Prostate gland (tissue), 2 donors: ENCODE measurements around the gene AMY1C. TPM values are rescaled to one million over a fixed set of nuclear protein-coding genes. Genes with fewer than 3 reads are reported as not detected.
"Not testable (repeated sequence)": the region's sequence is repeated elsewhere in the genome, so short reads cannot be mapped to it uniquely, and the experiment has no call there.

ENCODE experiments used
- DNase-seq: peaks from one replicate; pipeline ENCODE4 v3.0.0-alpha.2; 2019; ENCODE audit warnings: low spot score
- H3K27ac ChIP-seq, 2 donors: fragments of 200-600 bp; sonication (generic); 2 replicates each; pipeline ENCODE4 v1.5.1; 2017 to 2019
- H3K27me3 ChIP-seq: fragments of 200-600 bp; sonication (generic); replicated peaks from 2 replicates; pipeline ENCODE4 v1.5.1; 2019; ENCODE audit not compliant: insufficient read depth
- H3K36me3 ChIP-seq, 2 donors: fragments of 200-600 bp; sonication (generic); 1 replicate in 1 of 2; 2 replicates in 1 of 2; pipeline versions ENCODE4 v1.5.1 to v1.8.1; 2017 to 2019
- H3K4me1 ChIP-seq: fragments of 200-600 bp; sonication (generic); replicated peaks from 2 replicates; pipeline ENCODE4 v1.5.1; 2019
- H3K4me3 ChIP-seq, 2 donors: fragments of 200-600 bp; sonication (generic); 2 replicates each; pipeline ENCODE4 v1.5.1; 2017 to 2019
- H3K9me3 ChIP-seq: fragments of 200-600 bp; sonication (generic); 2 replicates; pipeline ENCODE4 v1.5.1; 2017
- WGBS: methylation state at CpG from one replicate; pipeline ENCODE4 v1.1.5; 2018; 5-methylcytosine and 5-hydroxymethylcytosine counted together
- intact Hi-C: fragments of 100-400 bp; cut with DNase I; formaldehyde crosslinking; loops from one replicate; pipeline ENCODE4 v1.14.2; 2022
- total RNA-seq, 2 donors: library from RNA; depleted of rRNA; stranded (reverse); fragments of >200 nt; gene quantifications; one replicate each; pipeline ENCODE4 v1.1.0, GENCODE V29; 2016

AMY1C gene
- total RNA-seq: not detected

- intact Hi-C loops, H3K36me3 ChIP-seq, H3K27me3 ChIP-seq, H3K4me3 ChIP-seq, H3K9me3 ChIP-seq, H3K27ac ChIP-seq, H3K4me1 ChIP-seq, DNase-seq: not testable (repeated sequence)
- no CpG with 5 or more reads among the region's 5 CpGs for WGBS
These were observed at the start of gene AMY1C for GRCh38 chr1:103749598-103749997. Gene AMY1C (plus strand): TSS chr1:103749898. CDS start chr1:103750470, 572 bp downstream.

- H3K36me3 ChIP-seq, H3K9me3 ChIP-seq, H3K4me1 ChIP-seq, H3K27me3 ChIP-seq, H3K27ac ChIP-seq, DNase-seq, intact Hi-C loops, H3K4me3 ChIP-seq: not testable (repeated sequence)
- WGBS: no CpG with 5 or more reads among the region's 4 CpGs
These were observed 49.0 kb upstream of the AMY1C start for GRCh38 chr1:103700669-103701068.

- intact Hi-C loops, DNase-seq, H3K9me3 ChIP-seq, H3K4me1 ChIP-seq, H3K36me3 ChIP-seq, H3K27ac ChIP-seq, H3K27me3 ChIP-seq, H3K4me3 ChIP-seq: not testable (repeated sequence)
- no CpG with 5 or more reads among the region's 4 CpGs for WGBS
These were observed 48.4 kb upstream of the AMY1C start for GRCh38 chr1:103701256-103701655.

DNA sequence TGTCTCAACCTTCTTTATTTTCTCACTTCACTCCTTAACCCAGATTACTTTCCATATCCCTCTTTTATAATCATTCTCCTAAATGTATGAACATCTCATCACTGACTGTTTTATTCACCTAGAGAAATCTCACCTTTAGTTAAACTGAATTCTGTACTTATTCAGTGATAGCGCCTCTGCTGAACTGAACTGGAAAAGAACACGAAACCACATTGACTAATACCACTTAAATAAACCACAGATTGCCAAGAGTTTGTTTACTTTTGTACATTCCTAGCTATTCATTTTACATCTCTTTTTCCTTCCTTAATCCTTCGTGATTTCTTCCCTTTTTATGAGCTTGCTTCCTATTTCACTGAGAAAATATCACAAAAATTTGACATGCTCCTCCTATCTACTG, 42.0 kb upstream of the AMY1C start:
- H3K4me3 ChIP-seq, H3K27me3 ChIP-seq, H3K36me3 ChIP-seq, DNase-seq, H3K4me1 ChIP-seq, intact Hi-C loops, H3K9me3 ChIP-seq, H3K27ac ChIP-seq: not testable (repeated sequence)
- WGBS: no CpG with 5 or more reads among the region's 3 CpGs

DNA sequence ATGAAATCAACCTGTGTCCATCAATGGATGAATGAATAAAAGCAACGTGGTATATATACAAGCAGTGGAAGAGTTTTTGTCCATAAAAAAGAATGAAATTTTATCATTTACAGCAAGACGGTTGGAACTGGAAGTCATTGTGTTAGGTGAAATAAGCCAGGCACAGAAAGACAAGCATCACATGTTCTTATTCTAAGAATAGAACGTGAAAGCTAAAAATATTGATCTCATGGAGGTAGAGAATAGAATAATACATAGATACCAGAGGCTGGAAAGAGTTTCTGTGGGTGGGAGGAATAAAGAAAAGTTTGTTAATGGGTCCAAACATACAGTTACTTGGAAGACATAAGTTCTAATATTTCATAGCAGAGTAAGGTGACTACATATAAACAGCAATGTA, 39.3 kb upstream of the AMY1C start:
- H3K4me3 ChIP-seq, H3K4me1 ChIP-seq, intact Hi-C loops, H3K36me3 ChIP-seq, H3K27me3 ChIP-seq, H3K27ac ChIP-seq, DNase-seq, H3K9me3 ChIP-seq: not testable (repeated sequence)
- no CpG with 5 or more reads among the region's 3 CpGs for WGBS

DNA sequence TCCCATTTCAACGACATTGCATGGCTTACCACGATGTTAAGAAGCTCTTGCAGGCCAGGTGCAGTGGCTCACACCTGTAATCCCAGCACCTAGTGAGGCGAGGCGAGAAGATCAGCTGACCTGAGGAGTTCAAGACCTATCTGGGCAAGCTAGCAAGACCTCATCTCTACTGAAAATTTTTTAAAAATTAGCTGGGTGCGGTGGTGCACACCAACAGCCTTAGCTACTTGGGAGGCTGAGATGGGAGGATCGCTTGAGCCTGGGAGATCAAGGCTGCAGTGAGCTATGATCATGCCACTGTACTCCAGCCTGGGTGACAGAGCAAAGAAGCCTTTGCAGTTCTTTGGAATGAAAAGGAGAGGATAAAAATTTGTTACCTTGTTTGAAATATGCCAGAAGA, 32.3 kb upstream of the AMY1C start:
- H3K27me3 ChIP-seq, H3K4me1 ChIP-seq, H3K27ac ChIP-seq, H3K9me3 ChIP-seq, intact Hi-C loops, H3K36me3 ChIP-seq, DNase-seq, H3K4me3 ChIP-seq: not testable (repeated sequence)
- 89% methylated on average over 6 of the region's 6 CpGs for WGBS

DNA sequence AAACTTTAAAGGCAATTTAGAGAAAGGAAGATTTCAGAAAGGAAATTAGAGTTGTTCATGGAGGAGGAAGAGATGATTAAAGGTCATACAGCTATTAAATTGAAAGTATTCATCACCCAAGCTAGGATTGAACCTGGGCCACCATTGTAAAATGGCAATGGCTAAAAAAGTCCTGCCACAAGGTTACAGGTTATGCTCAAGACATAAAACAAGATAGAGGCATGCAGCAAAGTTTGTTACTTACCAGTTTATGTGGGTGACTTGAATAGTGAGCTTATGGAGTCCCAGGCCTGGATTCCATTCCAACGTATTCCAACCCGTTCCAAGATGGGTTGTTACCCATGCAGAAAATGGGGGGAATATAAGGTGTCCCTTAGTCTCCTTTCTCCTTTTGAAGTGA, 28.2 kb upstream of the AMY1C start:
- H3K4me1 ChIP-seq, H3K9me3 ChIP-seq, H3K4me3 ChIP-seq, DNase-seq, H3K27ac ChIP-seq, intact Hi-C loops, H3K27me3 ChIP-seq, H3K36me3 ChIP-seq: not testable (repeated sequence)
- WGBS: no CpG with 5 or more reads among the region's 2 CpGs

DNA sequence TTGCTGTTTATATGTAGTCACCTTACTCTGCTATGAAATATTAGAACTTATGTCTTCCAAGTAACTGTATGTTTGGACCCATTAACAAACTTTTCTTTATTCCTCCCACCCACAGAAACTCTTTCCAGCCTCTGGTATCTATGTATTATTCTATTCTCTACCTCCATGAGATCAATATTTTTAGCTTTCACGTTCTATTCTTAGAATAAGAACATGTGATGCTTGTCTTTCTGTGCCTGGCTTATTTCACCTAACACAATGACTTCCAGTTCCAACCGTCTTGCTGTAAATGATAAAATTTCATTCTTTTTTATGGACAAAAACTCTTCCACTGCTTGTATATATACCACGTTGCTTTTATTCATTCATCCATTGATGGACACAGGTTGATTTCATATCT, 14.4 kb upstream of the AMY1C start:
- H3K4me1 ChIP-seq, H3K36me3 ChIP-seq, intact Hi-C loops, H3K4me3 ChIP-seq, DNase-seq, H3K27ac ChIP-seq, H3K9me3 ChIP-seq, H3K27me3 ChIP-seq: not testable (repeated sequence)
- no CpG with 5 or more reads among the region's 3 CpGs for WGBS

DNA sequence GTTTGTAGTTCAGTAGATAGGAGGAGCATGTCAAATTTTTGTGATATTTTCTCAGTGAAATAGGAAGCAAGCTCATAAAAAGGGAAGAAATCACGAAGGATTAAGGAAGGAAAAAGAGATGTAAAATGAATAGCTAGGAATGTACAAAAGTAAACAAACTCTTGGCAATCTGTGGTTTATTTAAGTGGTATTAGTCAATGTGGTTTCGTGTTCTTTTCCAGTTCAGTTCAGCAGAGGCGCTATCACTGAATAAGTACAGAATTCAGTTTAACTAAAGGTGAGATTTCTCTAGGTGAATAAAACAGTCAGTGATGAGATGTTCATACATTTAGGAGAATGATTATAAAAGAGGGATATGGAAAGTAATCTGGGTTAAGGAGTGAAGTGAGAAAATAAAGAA, 11.7 kb upstream of the AMY1C start:
- H3K4me1 ChIP-seq, intact Hi-C loops, H3K4me3 ChIP-seq, H3K36me3 ChIP-seq, H3K27me3 ChIP-seq, DNase-seq, H3K27ac ChIP-seq, H3K9me3 ChIP-seq: not testable (repeated sequence)
- WGBS: no CpG with 5 or more reads among the region's 3 CpGs

DNA sequence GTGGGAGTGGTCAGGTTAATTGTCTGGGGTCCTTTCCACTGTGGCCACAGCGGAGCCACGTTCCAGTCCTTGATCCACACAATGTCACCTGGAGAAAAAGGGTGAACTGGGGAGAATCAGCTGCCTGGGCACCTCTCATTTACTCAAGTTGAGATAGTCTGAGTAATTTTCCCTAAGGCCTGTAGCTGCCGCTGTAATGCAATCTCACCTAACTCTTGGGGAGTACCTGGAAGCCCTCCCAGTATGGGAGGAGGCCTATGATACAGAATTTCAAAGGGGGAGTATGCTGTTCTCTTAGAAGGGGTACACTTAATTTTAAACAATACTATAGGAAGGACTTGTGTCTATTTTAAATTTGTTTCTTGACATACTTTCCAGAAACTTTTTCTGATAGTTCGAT, 5.2 kb upstream of the AMY1C start:
- H3K4me1 ChIP-seq, intact Hi-C loops, H3K27me3 ChIP-seq, H3K9me3 ChIP-seq, H3K36me3 ChIP-seq, DNase-seq, H3K4me3 ChIP-seq, H3K27ac ChIP-seq: not testable (repeated sequence)
- no CpG with 5 or more reads among the region's 4 CpGs for whole genome bisulfite sequencing

- H3K36me3 ChIP-seq, H3K4me1 ChIP-seq, H3K9me3 ChIP-seq, H3K27me3 ChIP-seq, H3K4me3 ChIP-seq, intact Hi-C loops, H3K27ac ChIP-seq, DNase-seq: not testable (repeated sequence)
- 78% methylated on average over 1 of the region's 4 CpGs for WGBS
These were observed 4.7 kb upstream of the AMY1C start for GRCh38 chr1:103745040-103745439.

DNA sequence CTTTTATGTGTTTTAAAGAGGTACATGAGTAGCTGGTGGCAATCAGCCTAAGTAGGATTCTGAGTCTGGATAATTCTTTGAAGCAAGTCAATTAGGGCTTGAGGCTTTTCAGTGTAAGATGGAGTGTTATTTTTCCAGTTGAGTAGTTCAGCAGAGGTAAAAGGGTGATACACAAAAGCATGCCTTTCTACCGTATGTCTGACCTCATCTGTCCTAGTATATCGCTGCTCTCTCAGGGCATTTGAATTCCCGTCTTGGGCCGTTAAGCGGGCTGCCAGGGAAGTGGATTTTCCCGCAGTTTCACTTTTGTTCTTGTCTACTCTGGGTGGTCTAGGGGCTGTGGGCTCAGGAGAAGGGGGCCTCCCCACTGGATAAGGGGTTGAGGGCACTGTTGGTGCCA, 1.4 kb upstream of the AMY1C start:
- H3K4me3 ChIP-seq, H3K4me1 ChIP-seq, H3K27me3 ChIP-seq, H3K27ac ChIP-seq, H3K9me3 ChIP-seq, DNase-seq, H3K36me3 ChIP-seq, intact Hi-C loops: not testable (repeated sequence)
- WGBS: no CpG with 5 or more reads among the region's 6 CpGs
